NCI-H526 (cell line): ENCODE measurements around the gene AMN.

Experiments
- DNase-seq, 2 experiments: peaks; one replicate each; lab custom pipeline; 2025; lab: John Stamatoyannopoulos, UW

AMN gene

DNA sequence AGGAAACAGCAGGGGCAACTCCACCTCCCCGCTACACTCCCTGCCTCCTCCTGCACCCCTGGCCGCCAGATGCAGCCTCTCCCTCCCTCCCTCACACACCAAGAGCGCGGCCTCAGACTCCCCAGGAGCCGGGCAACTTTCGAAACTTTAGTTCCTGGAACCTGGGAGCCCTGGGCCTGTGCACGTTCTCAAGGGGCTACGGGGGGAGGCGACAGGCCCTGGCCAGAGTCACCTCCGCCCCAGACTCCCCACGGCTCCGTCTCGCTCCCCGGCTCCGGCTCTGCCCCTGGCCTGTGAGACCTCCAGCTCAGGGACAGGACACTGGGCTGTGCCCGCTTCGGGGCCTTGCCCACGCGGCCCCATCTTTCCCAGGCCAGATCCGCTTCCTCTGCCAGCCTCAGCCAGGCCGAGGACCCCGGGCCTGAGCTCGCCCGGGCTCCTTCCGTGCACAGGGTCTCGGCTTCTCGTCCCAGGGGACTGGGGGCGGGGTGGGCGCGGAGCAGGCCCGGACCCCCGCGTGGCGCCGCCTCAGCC lies 5.5 kb downstream of the AMN start:
- no peak for DNase-seq

DNA sequence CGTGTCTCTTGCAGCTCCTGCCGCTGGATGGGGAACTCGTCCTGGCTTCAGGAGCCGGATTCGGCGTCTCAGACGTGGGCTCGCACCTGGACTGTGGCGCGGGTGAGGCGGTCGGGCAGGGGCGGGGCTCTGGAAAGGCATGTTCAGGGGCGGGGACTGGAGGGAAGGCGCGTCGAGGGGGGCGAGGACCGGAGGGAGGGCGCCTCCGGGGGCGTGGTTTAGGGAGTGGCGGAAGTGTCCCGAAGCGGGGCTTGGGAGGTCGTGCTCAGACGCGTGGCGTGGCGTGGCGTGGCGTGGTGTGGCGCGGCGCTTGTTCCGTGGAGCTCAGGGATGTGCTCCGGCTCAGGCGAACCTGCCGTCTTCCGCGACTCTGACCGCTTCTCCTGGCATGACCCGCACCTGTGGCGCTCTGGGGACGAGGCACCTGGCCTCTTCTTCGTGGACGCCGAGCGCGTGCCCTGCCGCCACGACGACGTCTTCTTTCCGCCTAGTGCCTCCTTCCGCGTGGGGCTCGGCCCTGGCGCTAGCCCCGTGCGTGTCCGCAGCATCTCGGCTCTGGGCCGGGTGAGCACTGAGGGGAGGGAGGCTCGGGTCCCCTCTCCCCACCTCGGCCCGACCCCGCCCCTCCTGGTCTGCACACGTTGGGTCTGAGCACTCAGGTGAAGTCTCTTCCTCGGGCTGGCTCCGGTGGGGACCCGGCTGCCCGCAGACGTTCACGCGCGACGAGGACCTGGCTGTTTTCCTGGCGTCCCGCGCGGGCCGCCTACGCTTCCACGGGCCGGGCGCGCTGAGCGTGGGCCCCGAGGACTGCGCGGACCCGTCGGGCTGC lies 6.2 kb downstream of the AMN start:
- peak; percentile 31 to 87 for DNase-seq

DNA sequence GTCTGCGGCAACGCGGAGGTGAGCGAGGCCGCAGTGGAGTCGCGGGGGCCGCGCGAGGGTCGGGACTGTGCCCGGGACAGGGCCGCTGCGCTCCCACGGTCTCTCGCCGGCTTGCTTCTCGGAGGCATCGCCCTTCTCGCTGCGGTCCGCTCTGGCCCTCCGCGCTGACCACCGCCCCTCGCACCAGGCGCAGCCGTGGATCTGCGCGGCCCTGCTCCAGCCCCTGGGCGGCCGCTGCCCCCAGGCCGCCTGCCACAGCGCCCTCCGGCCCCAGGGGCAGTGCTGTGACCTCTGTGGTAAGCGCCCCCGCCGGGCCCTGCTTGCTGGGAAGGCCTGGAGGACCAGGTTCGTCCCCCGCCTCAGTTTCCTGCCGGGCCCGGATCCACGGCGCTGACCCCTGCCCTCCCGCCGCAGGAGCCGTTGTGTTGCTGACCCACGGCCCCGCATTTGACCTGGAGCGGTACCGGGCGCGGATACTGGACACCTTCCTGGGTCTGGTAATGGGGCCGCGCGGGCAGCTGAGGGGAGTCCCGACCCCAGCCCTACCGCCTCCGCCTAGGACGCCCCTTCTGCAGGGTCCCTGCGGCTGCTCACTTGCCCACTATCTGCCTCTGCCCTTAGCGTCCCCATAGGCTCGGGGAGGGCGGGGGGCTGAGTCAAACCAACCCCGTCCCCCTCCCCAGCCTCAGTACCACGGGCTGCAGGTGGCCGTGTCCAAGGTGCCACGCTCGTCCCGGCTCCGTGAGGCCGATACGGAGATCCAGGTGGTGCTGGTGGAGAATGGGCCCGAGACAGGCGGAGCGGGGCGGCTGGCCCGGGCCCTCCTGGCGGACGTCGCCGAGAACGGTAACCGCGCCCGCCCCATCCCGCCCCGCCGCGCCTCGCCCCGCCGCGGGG lies 7.0 kb downstream of the AMN start:
- peak in 1 of 2 experiments; percentile 57 for DNase-seq

DNA sequence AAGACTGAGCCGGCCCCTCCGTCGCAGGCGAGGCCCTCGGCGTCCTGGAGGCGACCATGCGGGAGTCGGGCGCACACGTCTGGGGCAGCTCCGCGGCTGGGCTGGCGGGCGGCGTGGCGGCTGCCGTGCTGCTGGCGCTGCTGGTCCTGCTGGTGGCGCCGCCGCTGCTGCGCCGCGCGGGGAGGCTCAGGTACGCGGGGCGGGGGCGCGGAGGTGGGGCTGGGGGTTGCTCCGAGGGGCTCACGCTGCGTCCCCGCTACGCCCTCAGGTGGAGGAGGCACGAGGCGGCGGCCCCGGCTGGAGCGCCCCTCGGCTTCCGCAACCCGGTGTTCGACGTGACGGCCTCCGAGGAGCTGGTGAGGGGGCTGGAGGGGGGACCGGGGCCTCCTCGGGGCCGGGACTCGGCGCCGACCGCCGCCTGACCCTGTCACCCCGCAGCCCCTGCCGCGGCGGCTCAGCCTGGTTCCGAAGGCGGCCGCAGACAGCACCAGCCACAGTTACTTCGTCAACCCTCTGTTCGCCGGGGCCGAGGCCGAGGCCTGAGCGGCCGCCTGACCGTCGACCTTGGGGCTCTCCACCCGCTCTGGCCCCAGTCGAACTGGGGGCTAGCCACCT lies 7.8 kb downstream of the AMN start:
- DNase-seq: peak in 1 of 2 experiments; percentile 59

DNA sequence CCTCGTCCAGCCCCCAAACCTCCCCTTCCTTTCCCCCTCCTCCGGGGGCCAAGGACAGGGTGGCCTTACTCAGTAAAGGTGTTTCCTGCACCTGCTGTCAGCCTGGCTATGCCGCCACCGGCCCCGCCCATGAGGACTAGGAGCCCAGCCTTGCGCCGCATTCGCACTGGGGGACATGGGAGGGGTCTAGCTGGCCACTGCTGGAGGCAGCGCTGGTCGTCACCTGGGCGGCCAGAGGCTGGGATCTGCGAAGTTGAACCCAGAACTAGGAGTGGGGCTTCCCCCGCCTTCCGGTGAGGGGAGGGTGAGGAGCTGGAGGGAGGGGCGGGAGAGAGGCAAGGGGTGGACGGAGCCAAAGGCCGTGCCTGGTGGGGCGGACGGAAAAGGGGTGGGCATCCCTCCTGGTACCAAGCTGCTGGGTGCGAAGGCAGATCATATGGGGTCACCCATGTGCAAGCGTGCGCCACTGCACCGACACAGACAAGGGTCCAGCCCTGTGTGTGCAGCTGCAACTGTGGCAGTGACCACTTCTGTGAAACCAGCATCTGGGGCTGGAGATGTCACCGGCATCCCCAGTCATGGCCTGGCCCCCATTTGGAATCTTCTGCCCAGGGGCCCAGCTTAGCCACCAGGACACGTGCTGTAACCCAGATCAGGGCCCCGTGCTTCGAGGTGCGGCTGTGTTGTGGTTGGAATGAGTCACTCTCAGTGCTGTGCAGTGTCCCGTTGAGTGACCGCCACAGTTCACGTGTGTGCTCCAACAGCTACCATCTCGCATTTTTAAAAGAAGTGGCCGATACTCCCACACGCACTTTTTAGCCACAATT lies 8.5 kb downstream of the AMN start:
- peak in 1 of 2 experiments; percentile 54 for DNase-seq

DNA sequence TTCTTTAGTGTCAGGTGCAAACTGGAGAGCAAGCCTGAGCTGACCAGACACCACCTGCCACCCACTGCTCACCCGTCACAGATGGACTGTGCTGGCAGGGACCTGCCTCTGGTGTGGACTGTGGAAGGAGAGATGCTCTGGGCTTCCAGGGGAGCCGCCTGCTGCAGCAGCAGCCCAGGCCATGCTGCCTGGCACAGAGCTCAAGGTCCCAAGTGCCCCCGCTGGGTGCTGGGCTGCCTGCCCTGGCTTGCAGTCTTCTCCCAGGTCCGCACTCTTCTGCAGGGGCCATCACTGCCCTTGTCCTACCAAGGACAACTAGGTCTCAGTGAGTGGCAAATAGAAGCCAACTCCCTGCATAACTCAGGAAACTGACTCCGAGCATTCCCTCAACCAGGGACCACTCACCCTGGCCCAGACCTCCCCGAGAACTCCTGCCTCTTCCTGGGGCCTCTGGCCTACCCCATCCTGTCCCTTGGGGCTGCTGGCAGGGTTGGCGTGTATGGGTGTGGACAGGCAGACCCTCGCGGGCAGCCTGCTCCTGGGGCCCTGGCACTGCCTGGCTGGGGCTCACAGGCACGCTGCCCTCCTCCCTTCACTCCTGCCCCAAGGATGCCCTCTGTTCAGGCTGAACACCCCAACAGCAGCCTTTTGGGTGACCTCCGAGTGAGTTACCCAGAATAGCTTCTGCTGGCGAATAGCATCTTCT lies 9.3 kb downstream of the AMN start:
- DNase-seq: no peak

DNA sequence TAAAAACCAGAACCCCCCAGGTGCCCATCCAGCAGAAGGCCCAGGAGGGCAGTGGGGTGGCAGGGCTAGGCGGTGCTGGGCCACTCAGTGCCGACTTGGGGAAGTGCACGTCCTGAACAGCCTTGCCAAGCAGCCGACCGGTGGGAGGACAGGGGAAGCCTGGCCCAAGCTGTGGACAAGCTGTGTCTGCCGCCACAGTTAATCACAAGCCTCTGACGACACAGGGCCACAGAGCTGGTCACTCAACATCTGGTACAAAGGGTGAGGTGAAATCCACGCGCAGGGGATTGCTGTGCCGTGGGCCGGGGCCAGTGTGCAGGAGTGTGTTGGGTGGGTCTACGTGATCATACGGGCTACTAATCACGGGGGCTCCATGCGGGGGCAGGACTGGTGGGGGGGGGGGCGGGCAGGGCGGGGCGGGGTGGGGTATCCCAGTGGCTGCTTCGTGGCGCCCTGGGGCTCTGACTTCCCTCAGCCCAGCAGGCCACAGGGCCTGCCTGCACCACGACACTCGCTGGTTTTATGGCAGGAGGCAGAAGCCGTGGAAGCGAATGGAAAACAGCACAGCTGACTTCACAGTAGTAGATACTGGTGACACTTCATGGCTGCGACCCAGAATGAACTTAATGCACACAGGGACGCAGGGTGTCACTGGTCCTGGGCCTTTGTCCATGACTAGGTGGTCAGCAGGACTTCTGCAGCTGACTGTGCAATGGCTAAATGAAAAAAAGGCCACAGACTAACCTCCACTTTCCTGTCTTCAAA lies 10.2 kb downstream of the AMN start:
- DNase-seq: no peak

DNA sequence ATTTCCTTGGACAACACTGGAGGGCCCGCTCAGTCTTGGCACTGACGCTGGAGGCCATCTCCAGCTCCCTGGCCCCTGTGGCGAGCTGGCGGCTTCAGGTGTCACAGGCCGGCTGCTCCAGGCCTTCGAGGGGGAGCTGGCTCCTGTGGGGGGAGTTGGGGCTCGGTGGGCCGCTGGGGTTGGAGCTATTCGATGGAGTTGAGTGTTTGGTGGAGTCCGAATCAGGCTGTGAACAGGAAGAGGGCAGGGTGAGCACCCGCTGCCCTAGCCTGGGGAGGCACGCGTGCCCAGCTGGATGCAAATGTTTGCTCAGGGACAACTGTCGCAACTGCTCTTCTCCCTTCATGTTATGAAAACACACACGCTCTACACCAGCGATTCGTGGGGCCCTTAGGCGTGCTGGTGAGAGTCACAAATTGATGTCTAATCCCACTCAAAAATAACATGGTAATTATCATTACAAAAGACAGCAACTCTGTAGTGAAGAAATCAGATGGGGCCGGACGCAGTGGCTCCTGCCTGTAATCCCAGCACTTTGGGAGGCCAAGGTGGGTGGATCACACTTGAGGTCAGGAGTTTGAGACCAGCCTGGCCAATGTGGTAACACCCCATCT lies 11.3 kb downstream of the AMN start:
- peak in 1 of 2 experiments; percentile 72 for DNase-seq

DNA sequence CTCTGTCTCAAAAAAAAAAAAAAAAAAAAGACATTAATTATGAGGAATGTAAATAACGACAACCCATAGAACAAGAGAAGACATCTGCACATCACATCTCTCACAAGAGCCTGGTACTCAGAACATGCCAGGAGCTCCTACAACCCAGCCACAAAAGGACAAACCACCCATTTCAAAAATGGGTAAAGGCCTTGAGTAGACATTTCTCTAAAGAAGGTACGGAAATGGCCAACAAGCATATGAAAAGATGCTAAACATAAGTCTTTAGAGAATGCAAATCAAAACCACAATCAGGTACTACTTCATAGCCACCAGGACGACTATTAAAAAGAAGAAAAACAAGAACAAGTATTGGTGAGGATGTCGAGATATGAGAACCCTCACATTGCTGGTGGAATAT lies 13.3 kb downstream of the AMN start:
- DNase-seq: no peak

DNA sequence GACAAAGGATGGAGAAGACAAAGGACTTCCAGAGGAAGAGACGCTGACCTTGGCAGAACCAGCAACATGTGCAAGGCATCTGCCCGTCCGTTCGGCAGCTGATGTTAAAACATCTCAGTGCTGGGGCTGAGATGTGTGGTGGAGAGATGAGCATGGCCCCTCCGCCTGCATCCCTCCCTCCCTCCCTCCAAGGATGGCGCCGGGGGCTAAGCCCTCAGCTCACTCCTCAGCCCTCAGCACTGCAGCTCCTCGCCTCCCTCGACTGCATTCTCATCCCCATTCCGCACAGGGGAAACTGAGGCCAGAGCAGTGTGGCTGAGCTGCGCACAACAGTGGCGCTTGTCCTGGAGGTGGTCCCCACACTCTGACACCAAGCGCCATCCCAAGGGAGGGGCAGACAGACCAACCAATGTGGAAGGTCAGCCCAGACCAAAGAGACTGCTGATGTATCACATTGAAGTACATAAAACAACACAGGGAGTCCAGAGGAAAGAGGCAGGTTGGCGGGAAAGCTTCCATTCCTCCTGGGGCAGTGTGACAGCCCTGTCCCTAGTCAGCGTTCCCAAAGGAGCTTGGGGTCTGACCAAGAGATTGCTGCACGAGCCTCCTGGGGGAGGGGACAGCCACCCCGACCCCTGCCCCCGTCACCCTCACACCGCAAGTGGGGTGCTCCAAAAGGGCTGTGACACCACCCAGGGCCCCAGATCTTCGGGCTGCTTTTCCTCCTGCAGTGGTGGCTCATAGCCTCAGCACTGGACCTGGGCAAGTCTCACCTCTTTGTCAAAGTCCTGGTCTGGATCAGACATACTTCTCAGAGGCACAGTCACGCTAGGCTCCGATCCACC lies 15.1 kb downstream of the AMN start:
- DNase-seq: no peak

DNA sequence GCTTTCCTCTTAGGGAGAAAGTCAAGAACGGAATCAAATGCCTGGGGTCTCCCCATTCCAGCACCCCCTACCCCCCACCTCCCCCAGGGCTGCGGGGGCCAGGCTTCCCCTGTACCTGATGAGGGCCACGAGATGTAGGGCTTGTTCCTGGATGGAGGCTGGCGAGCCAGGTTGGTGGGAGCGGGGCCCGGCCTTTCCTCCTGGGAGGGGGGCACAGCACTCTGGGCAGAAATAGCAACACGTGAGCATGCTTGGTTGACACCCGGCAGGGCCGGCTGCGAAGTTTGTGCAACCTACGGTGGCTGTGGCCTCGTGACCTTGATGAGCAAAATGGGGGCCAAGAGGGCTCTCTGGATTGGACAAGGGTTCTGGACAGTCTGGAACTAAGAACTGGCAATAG lies 15.7 kb downstream of the AMN start:
- no peak for DNase-seq

DNA sequence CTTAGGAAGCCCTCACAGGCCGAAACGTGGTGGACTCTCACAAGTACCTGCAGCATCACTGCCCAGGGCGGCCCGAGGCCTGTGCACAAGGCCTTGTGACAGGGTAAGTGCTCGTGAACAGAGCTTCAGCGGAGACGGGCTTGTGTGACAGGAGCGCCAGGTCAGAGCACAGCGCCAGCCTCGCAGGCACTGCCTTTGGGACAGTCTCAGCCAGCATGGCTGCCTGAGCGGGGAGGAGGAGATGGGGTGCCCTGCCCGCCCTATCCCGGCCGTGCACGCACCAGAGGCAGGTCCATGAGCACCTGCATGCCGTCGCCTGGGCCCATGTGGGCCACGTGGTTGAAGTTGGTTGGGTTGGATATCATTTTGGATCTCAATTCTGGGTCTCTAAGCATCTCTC lies 16.9 kb downstream of the AMN start:
- no peak for DNase-seq

DNA sequence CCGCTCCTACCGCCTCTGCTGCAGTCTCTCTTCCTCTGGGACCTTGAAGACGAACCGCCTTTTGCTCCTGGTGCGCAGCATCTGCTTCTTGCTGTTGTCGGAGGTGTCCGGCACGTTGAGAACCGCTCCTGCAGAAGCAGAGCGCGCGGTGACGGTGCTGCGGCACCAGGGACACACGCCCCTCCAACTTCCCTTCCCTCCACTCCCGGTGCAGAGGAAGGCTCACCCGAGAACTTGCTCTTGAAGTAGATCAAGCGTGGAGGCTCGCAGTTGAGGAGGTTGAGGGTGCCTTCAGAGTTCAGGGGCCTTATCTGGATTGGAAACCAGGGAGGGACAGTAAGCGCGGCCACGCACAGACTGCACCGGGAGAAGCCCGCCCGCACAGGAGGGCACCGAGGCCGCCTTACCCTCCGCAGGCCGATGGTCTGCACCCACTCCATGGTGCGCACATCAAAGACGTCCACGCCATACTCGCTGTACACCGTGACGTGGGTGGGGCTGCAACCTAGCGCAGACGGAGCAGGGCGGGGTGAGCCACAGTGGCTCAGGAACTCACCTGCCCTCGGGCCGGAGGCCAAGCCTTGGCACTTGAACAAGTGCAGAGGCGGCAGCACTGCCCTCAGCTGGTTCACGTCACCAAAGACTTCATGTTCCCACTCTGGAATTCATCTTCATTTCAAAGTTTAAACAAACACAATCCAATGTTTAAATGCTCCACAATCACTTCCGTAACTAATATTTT lies 17.5 kb downstream of the AMN start:
- DNase-seq: no peak

DNA sequence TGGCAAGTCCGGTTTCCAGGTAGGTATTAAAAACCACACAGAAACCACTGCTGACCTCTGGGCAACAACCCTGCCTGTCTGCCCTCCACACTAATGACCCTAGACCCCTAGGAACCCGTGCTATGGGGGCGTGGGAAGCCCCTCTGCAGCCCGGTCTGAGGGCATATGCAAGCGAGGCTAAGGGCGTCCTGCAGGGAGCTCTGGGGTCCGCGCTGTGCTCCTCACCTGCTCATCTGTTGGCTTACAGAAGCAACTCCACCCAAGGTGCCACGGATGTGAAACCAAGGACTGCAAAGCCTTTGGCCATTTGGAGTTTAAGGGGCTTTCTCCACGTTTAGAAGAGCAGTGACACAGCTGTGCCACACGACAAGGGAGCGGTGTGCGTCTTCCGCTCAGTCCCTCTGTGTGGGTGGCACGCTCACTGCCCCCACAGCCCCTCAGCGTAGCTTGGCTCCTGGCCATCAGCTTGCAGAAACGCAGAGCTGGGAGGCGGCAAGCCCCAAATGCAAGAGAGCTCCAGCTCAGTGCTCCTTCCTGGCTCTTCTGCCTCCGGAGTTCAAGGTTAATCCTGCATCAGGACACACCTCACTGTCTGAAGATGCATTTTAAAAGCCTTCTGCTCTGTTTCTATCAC lies 18.4 kb downstream of the AMN start:
- no peak for DNase-seq

DNA sequence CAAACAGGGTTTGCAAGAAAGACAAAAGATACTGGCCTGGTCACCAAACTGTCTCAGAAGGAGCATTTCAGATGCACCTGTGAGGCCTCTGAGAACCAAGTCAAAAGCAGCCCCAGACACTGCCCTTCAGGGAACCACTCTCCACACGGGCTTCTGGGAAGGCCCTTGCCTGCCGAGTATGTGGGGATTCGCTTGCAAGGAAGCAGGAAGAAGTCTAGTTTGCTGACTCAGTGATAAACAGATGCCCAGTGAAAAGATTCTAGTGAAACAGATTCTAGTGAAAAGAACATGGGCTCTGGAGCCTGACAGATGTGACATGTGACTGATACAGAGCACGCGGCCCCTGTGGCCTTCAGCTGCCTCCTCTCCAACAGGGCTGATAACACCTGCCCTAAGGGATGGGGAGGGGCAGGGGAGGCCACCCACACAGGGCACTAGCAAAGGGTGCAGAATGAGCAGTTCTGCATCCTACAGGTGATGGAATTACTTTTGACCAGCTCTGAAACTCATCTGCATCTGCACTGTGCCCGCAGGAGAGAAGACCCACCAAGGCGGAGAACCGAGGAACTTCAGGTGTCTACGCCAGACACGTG lies 19.1 kb downstream of the AMN start:
- no peak for DNase-seq

DNA sequence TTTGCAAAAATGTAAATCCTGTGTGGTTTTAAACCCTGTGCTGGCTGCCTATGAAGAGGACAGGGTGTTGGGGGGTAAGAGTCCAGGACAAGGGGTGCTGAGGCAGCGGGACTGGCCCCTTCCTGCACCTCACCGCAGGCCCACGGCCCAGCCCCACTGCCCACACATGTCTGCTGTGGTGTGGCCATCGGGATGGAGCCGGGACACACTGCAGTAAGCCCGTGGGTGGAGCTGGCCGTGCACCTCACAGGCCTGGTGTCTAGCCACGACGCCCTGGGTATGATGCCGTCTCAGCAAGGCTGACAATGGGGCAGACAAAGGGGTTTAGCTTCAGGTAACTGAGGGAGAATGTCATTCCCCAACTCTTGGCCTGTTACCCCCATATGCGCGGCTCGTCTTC lies 19.6 kb downstream of the AMN start:
- DNase-seq: no peak

DNA sequence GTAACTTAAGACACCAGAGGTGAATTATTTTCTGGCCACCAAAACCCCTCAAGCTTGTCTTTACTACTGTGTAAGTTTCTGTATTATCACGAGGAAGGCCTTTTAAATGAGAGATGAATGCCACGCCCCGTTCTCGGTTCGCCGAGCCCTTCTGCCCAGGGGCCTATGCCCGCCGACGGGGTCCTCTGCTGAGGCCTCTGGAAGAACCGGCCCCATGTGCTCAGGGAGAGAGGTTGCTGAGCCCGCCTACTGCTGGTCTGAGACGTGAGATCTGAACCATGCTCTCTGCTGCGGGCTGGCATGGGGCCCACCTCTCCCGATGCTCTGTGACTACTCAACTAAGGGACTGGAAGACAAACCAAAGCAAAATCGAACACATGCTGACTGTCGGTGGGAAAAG lies 21.0 kb downstream of the AMN start:
- DNase-seq: no peak
